ENCODE data around the gene GRID2IP.
"Not testable (repeated sequence)": the region's sequence is repeated elsewhere in the genome, so short reads cannot be mapped to it uniquely, and the experiment has no call there.

GRID2IP gene

GRCh38 chr7:6487184-6487545 is 64.1 kb downstream of the GRID2IP start:
- DNase-seq (ENCODE audit: low read depth), result no peak

DNA sequence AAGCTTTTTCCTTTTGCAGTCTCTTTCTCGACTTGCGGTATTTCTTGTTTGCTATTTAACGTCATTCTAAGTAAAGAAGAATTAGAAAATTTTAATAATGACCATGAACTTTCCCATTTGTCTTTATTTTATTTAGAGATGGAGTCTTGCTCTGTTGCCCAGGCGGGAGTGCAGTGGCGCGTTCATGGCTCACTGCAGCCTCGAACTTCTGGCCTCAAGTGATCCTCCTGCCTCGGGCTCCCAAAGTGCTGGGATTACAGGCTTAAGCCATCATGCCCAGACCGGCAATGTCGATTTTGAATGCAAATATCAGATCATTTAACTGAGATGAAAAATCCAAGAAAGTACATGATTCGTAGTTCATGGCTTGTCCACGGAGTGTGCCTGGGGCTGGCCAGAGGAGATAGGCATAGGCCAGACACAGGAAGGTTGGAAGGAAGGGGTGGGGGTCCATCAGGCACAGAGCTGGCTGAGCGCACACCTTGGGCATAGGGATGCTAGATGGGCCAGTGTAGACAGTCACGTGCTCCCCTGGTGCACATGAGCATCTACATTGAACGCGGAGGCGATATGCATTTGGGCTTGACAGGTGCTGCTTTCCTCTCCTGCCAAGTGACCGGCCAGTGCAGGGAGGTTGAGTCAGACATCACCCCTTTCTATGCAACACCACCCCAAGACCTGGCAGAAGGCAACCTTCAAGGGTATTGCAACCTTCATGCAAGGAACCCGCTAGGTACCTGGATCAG is 64.7 kb downstream of the GRID2IP start:
- DNase-seq (ENCODE audit: low read depth), result no peak

- no peak for DNase-seq (ENCODE audit: low read depth)
Measured at GRCh38 chr7:6482743-6483119, 68.5 kb downstream of the GRID2IP start.

DNA sequence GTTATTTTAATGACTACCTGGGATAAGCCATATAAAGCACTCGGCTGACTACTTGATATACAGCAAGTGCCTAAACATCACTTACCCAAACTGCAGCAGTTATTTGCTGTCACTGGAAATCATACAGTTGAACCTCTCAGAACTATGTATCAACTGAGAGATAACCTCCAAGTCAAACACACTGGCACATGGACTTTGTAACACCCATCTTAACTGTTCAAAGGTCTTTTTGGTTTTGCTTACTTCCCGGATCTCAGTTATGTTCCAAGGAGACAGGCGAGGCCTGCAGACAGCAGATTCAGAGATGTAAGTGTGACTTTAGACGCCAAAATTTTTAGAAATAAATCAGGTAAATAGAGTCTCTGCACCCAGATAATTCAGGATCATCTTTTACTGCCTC is 69.0 kb downstream of the GRID2IP start:
- no peak for DNase-seq (ENCODE audit: low read depth)

- DNase-seq (ENCODE audit: low read depth), result no peak
Measured at GRCh38 chr7:6481445-6481844, 69.8 kb downstream of the GRID2IP start.

GRCh38 chr7:6480323-6480660 is 71.0 kb downstream of the GRID2IP start:
- DNase-seq (ENCODE audit: low read depth), result no peak

DNA sequence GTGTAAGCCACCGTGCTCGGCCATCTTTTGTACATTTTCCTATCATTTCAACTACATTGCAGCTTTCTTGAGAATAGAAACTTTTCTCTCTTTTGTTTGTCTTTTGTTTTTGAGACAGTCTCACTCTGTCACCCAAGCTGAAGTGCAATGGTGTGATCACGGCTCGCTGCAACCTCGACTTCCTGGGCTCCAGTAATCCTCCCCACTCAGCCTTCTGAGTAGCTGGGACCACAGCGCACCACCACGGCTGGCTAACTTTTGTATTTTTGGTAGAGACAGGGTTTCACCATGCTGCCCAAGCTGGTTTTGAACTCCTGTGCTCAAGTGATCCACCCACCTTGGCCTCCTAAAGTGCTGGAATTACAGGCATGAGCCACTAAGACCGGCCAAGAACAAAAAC is 72.2 kb downstream of the GRID2IP start:
- no peak for DNase-seq (ENCODE audit: low read depth)

DNA sequence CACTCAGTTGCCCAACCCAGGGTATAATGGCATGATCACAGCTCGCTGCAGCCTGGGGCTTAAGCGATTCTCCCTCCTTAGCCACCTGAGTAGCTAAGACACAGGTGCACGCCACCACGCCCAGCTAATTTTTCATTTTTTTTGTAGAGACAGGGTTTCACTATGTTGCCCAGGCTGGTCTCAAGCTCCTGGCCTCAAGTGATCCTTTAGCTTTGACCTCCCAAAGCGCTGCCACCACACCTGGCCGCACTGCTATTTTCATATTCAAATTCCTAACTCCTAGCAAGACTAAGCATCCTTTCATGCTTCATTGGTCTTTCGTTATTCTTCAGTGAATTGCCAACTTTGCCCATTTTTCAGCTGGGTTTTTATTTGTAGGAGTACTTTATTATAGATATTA is 73.1 kb downstream of the GRID2IP start:
- DNase-seq (ENCODE audit: low read depth), result no peak

- DNase-seq (ENCODE audit: low read depth), result no peak
Measured at GRCh38 chr7:6477318-6477660, 74.0 kb downstream of the GRID2IP start.

GRCh38 chr7:6476596-6477317 is 74.5 kb downstream of the GRID2IP start:
- DNase-seq (ENCODE audit: low read depth), result no peak

GRCh38 chr7:6475433-6476186 is 75.7 kb downstream of the GRID2IP start:
- DNase-seq (ENCODE audit: low read depth), result no peak

DNA sequence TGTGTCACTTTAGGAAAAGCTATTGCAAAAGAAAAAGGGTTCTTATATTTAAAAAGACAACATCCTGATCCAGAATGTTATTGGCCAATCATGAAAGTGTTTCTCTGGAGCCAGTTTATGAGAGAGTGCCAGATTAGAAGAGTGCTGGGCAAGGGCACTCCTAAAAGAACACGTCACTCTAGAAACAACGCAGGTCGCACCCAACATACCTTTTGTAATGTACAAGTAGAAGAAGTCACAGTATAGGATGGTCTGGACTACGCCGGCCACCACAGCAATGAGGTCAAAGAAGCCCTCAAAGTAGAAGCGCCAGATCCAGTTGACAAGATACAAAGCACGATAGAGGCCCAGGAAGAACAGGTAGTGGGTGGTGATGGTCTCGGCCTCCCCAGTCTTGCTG is 85.4 kb downstream of the GRID2IP start:
- no peak for DNase-seq (ENCODE audit: low read depth)

DNA sequence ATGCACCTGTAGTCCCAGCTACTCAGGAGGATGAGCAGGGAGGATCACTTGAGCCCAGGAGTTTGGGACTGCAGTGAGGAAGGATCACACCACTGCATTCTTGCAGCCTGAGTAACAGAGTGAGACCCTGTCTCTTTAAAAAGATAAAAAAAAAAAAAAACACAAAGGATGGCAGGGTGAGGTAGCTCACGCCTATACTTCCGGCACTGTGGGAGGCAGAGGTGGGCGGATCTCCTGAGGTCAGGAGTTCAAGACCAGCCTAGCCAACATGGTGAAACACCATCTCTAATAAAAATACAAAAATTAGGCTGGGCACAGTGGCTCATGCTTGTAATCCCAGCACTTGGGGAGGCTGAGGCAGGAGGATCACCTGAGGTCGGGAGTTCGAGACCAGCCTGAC is 87.7 kb downstream of the GRID2IP start:
- DNase-seq (ENCODE audit: low read depth), result not testable (repeated sequence)

DNA sequence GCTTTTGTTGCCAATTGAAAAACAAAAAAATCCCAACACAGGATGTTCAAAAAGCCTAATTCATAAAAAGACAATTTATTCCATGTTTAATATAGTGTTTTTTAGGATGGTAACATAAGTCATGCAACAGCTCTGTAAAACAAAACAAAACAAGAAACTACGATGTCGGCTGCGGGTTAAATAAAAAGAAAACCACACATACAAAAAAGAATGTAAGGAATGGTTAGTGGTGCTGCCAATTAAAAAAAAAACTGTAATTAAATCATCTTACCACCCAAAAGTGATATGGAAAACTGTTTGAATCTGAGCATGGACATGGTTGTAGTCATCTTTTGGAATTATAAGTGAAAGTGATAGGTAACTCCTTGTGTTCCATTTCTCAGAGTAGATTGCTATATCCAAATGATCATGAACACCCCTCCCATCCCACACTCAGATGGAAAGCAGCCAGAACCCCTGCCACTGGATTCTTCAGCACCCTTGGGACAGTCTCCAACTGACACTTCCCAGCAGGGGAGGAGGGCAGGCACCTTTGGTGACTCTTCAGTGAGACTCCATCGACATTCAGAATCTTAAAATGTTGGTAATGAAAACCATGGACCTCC is 89.2 kb downstream of the GRID2IP start:
- DNase-seq (ENCODE audit: low read depth), result no peak

DNA sequence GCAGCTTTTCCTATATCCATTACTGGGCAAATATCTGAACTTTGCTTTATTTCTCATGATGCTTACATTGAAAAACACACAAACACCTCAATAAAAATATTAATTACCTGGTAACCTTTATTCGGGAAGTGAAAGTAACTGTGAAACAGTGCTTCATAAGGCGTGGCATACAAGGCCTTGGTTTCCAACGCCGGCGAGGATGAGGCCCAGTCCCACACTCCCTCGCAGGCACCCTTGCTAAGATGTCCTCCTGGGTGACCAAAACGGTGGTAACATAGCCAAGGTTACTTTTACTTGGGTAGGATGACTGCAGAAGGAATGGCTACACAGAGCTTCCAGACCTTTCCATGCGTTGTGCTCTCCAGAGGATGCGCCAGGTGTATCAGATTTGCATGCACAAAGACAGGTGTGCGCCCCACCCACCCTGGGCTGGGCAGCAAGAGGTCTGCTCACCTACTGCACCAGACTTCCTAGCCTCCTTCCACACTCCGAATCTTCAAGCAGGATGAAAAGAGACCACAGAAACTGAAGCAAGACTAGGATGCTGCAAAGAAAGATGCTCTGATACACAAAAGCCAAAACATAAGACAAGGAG is 90.2 kb downstream of the GRID2IP start:
- DNase-seq (ENCODE audit: low read depth), result no peak

DNA sequence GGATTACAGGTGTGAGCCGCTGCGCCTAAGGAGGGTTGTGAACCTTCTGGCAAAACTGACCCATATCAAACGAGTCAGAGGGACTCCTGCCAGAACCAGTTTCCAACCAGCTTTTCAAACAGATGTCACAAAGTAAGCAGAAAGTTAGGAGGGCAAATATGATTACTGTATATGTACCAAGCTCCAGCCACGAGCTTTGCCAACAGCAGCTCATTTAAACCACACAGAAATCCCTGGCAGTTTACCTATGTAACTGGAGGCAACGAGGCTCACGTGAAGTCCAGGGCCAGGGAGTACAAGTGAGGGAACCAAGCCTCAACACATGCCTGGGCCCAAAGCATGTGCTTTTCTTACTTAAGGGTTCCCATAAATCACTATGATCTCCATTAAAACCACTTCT is 91.0 kb downstream of the GRID2IP start:
- DNase-seq (ENCODE audit: low read depth), result no peak

DNA sequence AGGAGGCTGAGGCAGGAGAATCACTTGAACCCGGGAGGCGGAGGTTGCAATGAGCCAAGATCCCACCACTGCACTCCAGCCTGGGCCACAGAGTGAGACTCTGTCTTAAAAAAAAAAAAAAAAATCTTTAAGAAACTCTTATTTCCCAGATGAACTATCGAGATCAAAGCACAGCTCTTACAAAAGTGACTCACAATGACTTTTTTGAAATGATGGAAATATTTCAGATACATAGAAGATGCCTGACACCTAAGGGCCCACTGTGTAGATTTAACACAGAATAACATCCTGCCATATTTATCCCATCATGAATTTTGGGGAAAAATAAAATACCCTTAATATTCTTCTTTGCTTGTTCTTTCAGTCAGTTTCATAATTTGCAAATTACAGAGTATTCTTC is 92.6 kb downstream of the GRID2IP start:
- not testable (repeated sequence) for DNase-seq (ENCODE audit: low read depth)

DNA sequence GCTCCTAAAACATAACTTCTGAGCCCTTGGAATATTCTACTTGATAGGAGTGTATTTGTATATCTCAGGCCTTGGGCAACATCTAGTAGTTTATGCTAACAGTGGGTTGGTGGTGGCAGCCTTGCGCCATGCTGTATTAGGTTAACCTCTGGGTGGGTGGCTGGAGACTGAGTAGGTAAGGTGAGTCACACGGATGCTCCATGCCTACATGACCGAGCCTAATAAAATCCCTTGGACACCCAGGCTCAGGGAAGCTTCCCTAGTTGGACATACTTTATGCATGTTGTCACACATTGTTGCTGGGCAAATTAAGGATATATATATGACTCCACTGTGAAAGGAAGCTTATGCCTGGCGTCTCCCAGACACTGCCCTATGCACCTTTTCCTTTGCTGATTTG is 97.5 kb downstream of the GRID2IP start:
- no peak for DNase-seq (ENCODE audit: low read depth)

DNA sequence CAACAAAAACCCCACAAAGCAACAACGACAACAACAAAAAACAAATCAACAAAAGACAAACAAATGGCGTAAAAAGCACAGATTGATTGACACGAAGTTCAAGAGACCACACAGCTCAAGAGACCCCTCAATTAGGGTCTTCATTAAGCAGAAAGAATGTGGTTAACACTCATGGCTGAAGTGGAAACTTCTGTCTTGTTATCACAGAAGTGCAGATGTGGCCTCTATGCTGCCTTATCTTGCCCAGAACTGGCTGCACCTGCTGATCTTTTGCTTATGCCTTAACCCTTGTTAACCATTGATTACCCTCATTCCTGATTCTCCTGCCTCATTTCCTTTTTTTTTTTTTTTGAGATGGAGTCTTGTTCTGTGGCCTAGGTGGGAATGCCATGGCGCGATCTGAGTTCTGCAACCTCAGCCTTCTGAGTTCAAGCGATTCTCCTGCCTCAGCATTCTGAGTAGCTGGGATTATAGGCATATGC is 100.0 kb downstream of the GRID2IP start:
- no peak for DNase-seq (ENCODE audit: low read depth)

- not testable (repeated sequence) for DNase-seq (ENCODE audit: low read depth)
Measured at GRCh38 chr7:6450591-6450990, 100.7 kb downstream of the GRID2IP start.

DNA sequence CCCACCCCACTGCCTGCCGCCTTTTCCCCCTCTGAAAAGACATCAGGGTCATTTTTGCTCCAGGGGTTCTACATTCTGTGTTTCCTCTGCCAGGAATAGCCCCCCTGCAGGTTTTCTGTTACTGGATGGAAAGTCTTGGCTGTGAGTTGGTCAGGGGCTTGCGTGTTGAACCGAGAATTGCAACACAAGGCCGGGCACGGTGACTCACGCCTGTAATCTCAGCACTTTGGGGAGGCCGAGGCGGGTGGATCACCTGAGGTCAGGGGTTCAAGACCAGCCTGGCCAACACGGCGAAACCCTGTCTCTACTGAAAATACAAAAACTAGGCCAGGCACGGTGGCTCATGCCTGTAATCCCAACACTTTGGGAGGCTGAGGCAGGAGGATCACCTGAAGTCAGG is 101.4 kb downstream of the GRID2IP start:
- not testable (repeated sequence) for DNase-seq (ENCODE audit: low read depth)

DNA sequence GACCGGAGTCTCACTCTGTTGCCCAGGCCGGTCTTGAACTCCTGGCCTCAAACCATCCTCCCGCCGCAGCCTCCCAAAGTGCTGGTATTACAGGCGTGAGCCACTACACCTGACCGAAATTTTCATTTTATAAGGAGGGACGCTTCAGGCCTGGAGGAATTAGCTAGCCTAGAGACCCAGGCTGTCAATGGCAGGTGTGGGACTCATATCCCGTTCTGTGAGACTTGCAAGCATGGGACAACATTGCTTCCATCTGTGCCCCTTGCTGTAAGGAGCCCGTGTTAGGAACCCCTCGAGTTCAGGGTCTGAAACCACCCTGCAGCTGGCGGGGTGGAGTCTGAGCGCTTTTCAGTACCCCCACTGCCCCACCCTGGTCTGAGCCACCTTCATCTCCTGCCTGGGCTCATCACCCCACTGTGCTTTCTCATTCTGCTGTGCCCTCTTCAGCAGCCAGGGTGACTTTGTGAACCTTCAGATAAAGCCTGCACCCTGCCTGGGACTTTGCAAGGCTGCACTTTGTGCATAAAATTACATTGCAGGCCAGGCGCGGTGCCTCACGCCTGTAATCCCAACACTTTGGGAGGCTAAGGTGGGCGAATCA is 102.2 kb downstream of the GRID2IP start:
- DNase-seq (ENCODE audit: low read depth), result no peak
